Neuronal stem cell (in vitro differentiated cells): ENCODE results near the gene EXOC3L4.

Experiments used
- DNase-seq: peaks from one replicate; pipeline ENCODE4 v3.0.0-alpha.2; 2013; ENCODE audit warnings: low spot score
- H2AFZ ChIP-seq: one replicate; pipeline ENCODE4 v1.6.1; 2013; ENCODE audit warnings: mild to moderate bottlenecking, low read length, inconsistent platforms
- H2AK5ac ChIP-seq: 2 replicates; pipeline ENCODE4 v1.6.1; 2013; ENCODE audit warnings: low read depth, mild to moderate bottlenecking, inconsistent platforms, low read length, moderate library complexity, mixed read lengths
- H2BK120ac ChIP-seq: 2 replicates; pipeline ENCODE4 v1.6.1; 2013; ENCODE audit warnings: low read depth, mild to moderate bottlenecking, inconsistent platforms, low read length, moderate library complexity, mixed read lengths
- H2BK12ac ChIP-seq: one replicate; pipeline ENCODE4 v1.6.1; 2013; ENCODE audit warnings: low read length, inconsistent platforms
- H2BK15ac ChIP-seq: 2 replicates; pipeline ENCODE4 v1.6.1; 2013; ENCODE audit warnings: mild to moderate bottlenecking, low read length, inconsistent platforms, mixed read lengths
- H2BK5ac ChIP-seq: one replicate; pipeline ENCODE4 v1.6.1; 2013; ENCODE audit warnings: inconsistent platforms, mild to moderate bottlenecking, low read length, moderate library complexity
- H3K14ac ChIP-seq: one replicate; pipeline ENCODE4 v1.6.1; 2013; ENCODE audit warnings: low read length, inconsistent platforms
- H3K18ac ChIP-seq: 2 replicates; pipeline ENCODE4 v1.6.1; 2013; ENCODE audit warnings: low read length, inconsistent platforms
- H3K23ac ChIP-seq: 2 replicates; pipeline ENCODE4 v1.6.1; 2013; ENCODE audit warnings: low read depth, mild to moderate bottlenecking, mixed read lengths, low read length, inconsistent platforms; ENCODE audit not compliant: poor library complexity
- H3K27ac ChIP-seq: replicated peaks from 3 replicates; pipeline ENCODE4 v1.5.1; 2013; ENCODE audit warnings: low read length, inconsistent platforms
- H3K27me3 ChIP-seq, 3 experiments: 2 replicates each; pipeline ENCODE4 v1.6.1; 2013; ENCODE audit warnings: low read length in 3 of 3, mild to moderate bottlenecking in 2 of 3, inconsistent platforms in 1 of 3, low read depth in 1 of 3, mixed read lengths in 1 of 3, moderate library complexity in 1 of 3; ENCODE audit not compliant: control insufficient read depth in 3 of 3, insufficient read depth in 3 of 3
- H3K36me3 ChIP-seq, 2 donors: replicated peaks in 1 of 2; 2 replicates each; pipeline ENCODE4 v1.6.1; 2013; ENCODE audit warnings: low read length in 2 of 2; ENCODE audit not compliant: control insufficient read depth in 2 of 2, insufficient read depth in 2 of 2
- H3K4ac ChIP-seq: 2 replicates; pipeline ENCODE4 v1.6.1; 2013; ENCODE audit warnings: inconsistent platforms, mild to moderate bottlenecking, low read length, moderate library complexity
- H3K4me1 ChIP-seq, 2 donors: 1 replicate in 1 of 2; 2 replicates in 1 of 2; pipeline ENCODE4 v1.6.1; 2013; ENCODE audit warnings: low read length in 2 of 2, low read depth in 1 of 2; ENCODE audit not compliant: control insufficient read depth in 2 of 2, insufficient read depth in 1 of 2
- H3K4me2 ChIP-seq: one replicate; pipeline ENCODE4 v1.6.1; 2013; ENCODE audit warnings: mild to moderate bottlenecking, low read length, inconsistent platforms; ENCODE audit not compliant: insufficient read depth, poor library complexity, severe bottlenecking
- H3K4me3 ChIP-seq, 2 donors: 2 replicates each; pipeline ENCODE4 v1.5.1; 2013; ENCODE audit warnings: low read length in 2 of 2, mild to moderate bottlenecking in 2 of 2, inconsistent platforms in 1 of 2, moderate library complexity in 1 of 2
- H3K79me1 ChIP-seq: one replicate; pipeline ENCODE4 v1.6.1; 2013; ENCODE audit warnings: low read depth, mild to moderate bottlenecking, inconsistent platforms, low read length, moderate library complexity
- H3K9ac ChIP-seq: one replicate; pipeline ENCODE4 v1.6.1; 2013; ENCODE audit warnings: mild to moderate bottlenecking, low read depth, low read length, inconsistent platforms; ENCODE audit not compliant: poor library complexity
- H3K9me3 ChIP-seq, 2 donors: replicated peaks in 1 of 2; 2 replicates each; pipeline versions ENCODE3 to v1.6.1; 2013; ENCODE audit warnings: low read length in 2 of 2, mild to moderate bottlenecking in 2 of 2, inconsistent platforms in 1 of 2, low read depth in 1 of 2, mixed read lengths in 1 of 2, moderate library complexity in 1 of 2; ENCODE audit not compliant: control insufficient read depth in 2 of 2, insufficient read depth in 1 of 2
- H4K8ac ChIP-seq: one replicate; pipeline ENCODE4 v1.6.1; 2013; ENCODE audit warnings: low read depth, mild to moderate bottlenecking, inconsistent platforms, low read length, moderate library complexity
- H4K91ac ChIP-seq: one replicate; pipeline ENCODE4 v1.6.1; 2013; ENCODE audit warnings: low read length, low read depth, mild to moderate bottlenecking, inconsistent platforms; ENCODE audit not compliant: poor library complexity
- whole genome bisulfite sequencing, 2 donors: extraction: QIAGEN DNeasy Blood & Tissue Kit; methylation state at CpG; one replicate each; pipeline ENCODE4 v1.1.7; 2013; ENCODE audit warnings: missing lambda C conversion rate in 2 of 2, mixed read lengths in 1 of 2; ENCODE audit not compliant: insufficient read length in 2 of 2, insufficient replicate concordance in 1 of 2; ENCODE audit errors: extremely low coverage in 2 of 2; 5-methylcytosine and 5-hydroxymethylcytosine counted together

EXOC3L4 gene

DNA sequence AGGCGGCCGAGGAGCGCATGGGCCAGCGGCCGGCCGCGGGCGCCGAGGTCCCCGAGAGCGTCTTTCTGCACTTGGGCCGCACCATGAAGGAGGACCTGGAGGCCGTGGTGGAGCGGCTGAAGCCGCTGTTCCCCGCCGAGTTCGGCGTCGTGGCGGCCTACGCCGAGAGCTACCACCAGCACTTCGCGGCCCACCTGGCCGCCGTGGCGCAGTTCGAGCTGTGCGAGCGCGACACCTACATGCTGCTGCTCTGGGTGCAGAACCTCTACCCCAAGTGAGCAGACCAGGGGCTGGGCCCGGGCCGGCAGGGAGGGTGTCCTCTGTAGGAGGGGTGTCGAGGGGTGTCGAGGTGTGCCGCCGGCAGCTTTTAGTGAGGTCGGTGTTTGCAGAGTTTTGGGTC lies 32.8 kb downstream of the EXOC3L4 start:
- no peak for DNase-seq
- peak overlapping the region; percentile 76 for H2AK5ac ChIP-seq
- H3K4me2 ChIP-seq, result peak overlapping the region; percentile 64
- no CpG with 5 or more reads among the region's 39 CpGs for WGBS, 2 donors
- H2BK15ac ChIP-seq, result peak overlapping the region; percentile 45
- H3K27me3 ChIP-seq, result peaks cover 0 to 76% (median 41%) of the 10 kb centered on the region in 3 experiments
- H3K9me3 ChIP-seq, result peaks cover 0 to 4% of the 10 kb centered on the region in 2 donors
- H3K14ac ChIP-seq, result no peak overlapping the region
- peak overlapping the region; percentile 87 for H2AFZ ChIP-seq
- H2BK5ac ChIP-seq, result no peak overlapping the region
- no peak overlapping the region for H4K91ac ChIP-seq
- peaks cover 0 to 4% of the 10 kb centered on the region in 2 donors for H3K36me3 ChIP-seq
- peak overlapping the region; percentile 55 for H3K9ac ChIP-seq
- peaks cover 5% of the 10 kb centered on the region for H3K79me1 ChIP-seq
- peak overlapping the region; percentile 22 for H3K23ac ChIP-seq
- peak overlapping the region; percentile 29 for H4K8ac ChIP-seq
- H3K4ac ChIP-seq, result no peak overlapping the region
- no peak overlapping the region for H2BK12ac ChIP-seq
- H3K18ac ChIP-seq, result peak overlapping the region; percentile 94
- H3K4me1 ChIP-seq, result peaks cover 8 to 18% of the 10 kb centered on the region in 2 donors
- H3K4me3 ChIP-seq, result peak overlapping the region; percentile 4 to 11
- no peak overlapping the region for H3K27ac ChIP-seq
- no peak overlapping the region for H2BK120ac ChIP-seq

DNA sequence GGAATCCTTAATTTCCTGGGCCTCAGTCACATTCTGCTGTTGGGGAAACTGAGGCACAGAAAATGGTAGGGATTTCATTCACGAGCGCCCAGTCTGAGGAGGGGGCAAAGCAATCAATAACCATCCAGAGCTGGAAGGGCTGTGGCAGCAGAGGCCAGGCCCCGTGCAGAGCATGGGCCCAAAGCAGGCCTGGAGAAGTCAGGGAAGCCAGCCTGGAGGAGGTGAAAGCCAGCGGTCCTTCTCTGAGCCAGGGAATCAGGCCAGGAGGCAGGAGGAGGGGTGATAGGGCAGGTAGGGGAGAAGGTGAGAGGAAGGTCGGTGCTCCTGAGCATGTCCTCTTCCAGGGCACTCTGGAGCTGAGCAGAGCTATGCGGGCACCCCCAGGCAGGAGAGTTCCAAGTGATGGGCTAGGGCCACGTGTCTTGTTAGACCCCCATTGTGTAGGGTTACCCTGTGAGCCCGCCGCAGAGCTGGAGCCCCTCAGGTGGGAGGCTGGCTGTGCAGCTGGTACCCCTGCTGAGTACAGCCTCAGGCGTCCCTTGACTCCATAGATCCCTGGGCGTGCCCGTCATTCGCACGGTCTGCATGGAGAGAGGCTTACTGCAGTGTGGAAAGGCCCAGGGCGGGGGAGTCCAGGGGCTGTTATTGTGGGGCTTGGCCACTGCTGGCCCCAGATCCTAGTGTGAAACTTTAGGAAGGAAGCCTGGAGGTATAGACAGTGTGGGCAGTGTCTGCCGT lies 33.5 kb downstream of the EXOC3L4 start:
- Histone ChIP-seq H3K4me1 (peaks cover 3 to 15% of the 10 kb centered on the region in 2 donors), H3K4ac (no peak overlapping the region), H3K14ac (no peak overlapping the region), H2BK5ac (peak overlapping the region; percentile 72), H4K91ac (no peak overlapping the region), H3K79me1 (peaks cover 5% of the 10 kb centered on the region), H3K9me3 (peaks cover 0 to 7% of the 10 kb centered on the region in 2 donors), H3K36me3 (peaks cover 0 to 9% of the 10 kb centered on the region in 2 donors), H3K4me3 (no peak overlapping the region), H2BK15ac (no peak overlapping the region), H2AFZ (no peak overlapping the region), H4K8ac (no peak overlapping the region), H3K9ac (peak overlapping the region; percentile 30), H2BK12ac (no peak overlapping the region), H3K27ac (no peak overlapping the region), H2BK120ac (peak overlapping the region; percentile 42), H3K27me3 (peaks cover 0 to 72% (median 41%) of the 10 kb centered on the region in 3 experiments), H3K18ac (peak overlapping the region; percentile 94), H3K23ac (no peak overlapping the region), H2AK5ac (peak overlapping the region; percentile 96), H3K4me2 (no peak overlapping the region)
- WGBS, 2 donors, result no CpG with 5 or more reads among the region's 16 CpGs
- no peak for DNase-seq

DNA sequence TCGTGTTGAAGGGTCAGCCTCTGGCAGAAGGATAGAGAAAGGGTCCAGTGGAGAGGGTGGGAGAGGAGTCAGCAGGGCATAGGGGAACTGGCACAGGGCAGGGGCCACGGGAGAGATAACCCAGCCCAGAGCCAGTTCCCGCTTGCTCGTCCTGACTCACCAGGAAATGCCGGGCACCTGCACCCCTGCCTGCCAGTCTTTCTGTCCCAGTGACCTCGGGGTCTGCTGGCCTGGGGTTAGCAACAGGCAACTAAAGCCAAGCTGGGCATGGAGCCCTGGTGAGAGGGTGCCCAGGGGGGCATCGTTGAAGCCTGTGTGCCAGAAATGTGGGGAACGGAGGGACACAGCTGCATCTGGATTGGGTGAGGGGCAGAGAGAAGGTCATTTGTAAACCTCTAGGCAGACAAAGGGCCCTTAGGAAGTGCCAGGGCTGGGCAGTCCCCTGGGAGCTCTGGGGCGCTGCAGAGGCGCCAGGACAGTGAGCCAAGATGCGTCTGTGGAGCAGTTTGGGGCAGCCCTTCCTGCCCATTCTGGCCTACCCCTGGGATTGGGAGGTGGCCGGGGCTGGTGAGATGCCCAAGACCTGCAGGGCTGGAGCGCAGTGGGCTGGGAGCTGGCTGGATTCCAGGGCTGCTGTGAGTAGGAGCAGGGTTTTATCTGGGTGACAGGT lies 34.2 kb downstream of the EXOC3L4 start:
- Histone ChIP-seq H3K79me1 (peaks cover 5% of the 10 kb centered on the region), H3K27me3 (peaks cover 0 to 73% (median 39%) of the 10 kb centered on the region in 3 experiments), H3K4me3 (no peak overlapping the region), H2BK5ac (peak overlapping the region; percentile 72), H3K4ac (no peak overlapping the region), H2BK15ac (no peak overlapping the region), H3K14ac (no peak overlapping the region), H2BK120ac (peak overlapping the region; percentile 42), H3K27ac (no peak overlapping the region), H3K36me3 (peaks cover 0 to 12% of the 10 kb centered on the region in 2 donors), H3K18ac (peak overlapping the region; percentile 44), H3K9ac (no peak overlapping the region), H2BK12ac (no peak overlapping the region), H3K23ac (no peak overlapping the region), H2AK5ac (peak overlapping the region; percentile 96), H4K91ac (no peak overlapping the region), H2AFZ (no peak overlapping the region), H3K4me1 (peaks cover 3 to 13% of the 10 kb centered on the region in 2 donors), H4K8ac (no peak overlapping the region), H3K4me2 (no peak overlapping the region), H3K9me3 (peaks cover 0 to 8% of the 10 kb centered on the region in 2 donors)
- DNase-seq, result no peak
- WGBS, 2 donors, result no CpG with 5 or more reads among the region's 13 CpGs
